ENCODE measurements around the gene KIF26B. TPM values are rescaled to one million over a fixed set of nuclear protein-coding genes. Genes with fewer than 3 reads are reported as not detected.
A peak's percentile ranks its signal among the peaks of the same experiment; 100 is the strongest.

The KIF26B gene
- total RNA-seq, 1 donor from 2014 or later = 4.0 TPM

DNA sequence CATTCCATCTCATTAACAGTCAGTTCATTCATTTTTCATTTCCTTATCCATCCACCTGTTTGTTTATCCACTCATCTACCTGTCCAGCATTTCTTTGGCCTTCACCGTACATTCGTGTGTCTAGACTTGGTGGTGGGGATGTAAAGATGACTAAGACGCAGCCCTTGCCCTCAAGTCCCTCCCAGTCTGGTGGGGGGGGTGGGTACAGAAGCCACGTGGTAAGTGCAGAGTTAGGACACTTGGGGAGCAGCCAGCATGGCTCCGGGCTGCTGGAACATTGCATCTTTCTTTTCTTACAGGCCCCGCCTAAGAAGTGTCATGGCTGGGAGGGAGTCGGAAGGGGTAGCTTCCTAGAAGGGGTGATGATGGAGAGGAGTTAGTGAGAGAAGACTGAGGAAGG lies 17.2 kb downstream of the KIF26B start:
- no peak for DNase-seq

DNA sequence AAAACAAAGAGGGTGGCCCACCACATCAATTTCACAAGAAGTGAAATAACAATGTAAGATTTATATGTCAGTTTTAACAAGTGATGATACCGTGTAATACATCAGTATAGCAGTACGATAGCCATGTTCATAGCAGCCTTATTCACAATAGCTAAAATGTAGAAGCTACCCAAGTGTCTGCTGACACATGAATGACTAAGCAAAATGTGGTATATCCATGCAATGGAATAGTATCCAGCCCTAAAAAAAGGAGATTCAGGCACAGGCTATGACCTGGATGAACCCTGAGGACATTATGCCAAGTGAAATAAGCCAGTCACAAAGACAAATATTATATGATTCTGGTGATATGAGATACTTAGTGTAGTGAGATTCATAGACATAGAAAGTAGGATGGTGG lies 18.0 kb downstream of the KIF26B start:
- no peak for DNase-seq

DNA sequence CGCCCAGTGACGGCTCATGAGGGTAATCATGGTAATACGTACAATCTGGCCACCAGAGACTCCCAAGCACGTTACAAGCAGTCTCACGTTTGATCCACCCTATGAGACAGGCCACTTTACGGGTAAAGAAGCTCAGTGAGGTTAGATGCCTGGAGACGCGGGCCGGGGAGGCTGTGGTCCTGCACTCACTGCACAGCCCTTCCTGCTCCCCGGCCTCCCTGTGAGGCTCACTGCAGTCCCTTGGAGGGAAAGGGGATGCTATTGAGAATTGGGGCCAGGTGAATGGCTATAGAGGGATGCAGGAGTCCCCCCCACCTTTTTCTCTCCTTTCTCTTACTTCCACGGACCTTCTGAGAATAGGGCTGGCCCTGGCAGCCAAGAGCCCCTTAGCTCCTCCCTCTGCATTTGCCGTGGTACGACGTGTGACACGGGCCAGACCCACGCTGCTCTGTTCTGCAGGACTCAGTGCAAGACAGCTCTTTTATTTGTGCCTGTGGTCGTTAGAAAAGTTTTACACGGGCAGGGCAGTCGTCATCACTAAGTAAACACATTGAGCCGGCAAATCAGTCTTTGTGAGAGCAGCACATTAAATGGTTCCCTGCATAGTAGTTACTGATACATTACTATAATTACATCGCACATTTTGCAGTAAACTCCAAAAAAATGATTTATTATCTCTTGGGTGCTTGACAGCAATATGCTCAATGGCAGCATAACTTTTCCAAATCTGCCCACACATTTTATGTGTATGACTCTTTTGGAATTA lies 18.8 kb downstream of the KIF26B start:
- DNase-seq = no peak

DNA sequence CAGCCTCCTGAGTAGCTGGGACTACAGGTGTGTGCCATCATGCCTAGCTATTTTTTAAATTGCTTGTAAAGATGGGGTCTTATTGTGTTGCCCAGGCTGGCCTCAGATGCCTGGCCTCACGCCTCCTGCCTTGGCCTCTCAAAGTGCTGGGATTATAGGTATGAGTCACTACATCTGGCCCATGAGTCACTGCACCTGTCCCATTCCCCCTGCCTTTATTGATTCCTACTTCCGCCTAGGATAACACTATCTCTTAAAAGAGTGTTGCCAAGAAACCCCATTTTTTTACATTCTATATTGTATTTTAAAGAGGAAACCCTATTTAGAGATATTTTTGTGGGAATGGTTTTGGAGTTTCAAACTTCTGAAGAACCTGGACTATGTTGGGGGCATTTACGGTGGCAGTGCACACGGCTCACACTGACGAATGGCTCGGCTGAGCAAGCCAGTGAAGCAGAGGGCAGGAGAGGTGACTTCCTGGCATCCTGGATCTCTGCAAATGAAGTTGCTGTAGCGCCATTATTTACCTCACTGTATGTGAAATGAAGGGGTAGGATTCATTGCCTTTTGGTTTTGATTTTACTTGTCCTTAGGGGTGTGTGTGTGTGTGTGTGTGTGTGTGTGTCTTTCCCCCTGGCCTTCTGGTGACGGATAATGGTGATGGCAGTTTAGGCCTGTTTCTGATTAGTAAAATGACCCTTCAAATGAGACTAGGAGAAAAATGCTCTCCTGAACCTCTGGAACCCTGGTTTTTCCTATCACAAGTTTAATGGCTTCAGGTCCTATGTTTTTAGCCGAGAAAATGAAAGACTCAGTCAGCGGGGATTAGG lies 22.5 kb downstream of the KIF26B start:
- DNase-seq = no peak

DNA sequence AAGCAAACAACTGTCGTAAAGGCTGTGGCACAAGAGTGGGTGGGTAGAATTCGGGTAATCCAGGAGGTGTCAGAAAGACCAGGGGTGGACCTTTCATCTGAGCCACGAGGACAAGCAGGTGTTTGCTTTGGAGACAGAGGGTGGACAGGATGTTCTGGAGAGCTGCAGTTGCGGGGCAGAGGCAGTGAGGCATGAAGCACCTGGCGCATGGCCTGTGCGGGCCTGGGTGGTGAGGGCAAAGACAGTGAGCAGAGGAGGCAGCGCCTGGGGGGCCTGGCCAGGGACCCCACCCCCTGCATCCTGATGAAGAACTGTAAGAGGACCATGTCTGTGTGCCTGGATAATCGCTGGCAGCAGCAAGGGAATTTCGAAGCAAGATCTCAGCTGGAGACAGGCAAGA lies 24.9 kb downstream of the KIF26B start:
- DNase-seq = no peak

GRCh38 chr1:245180496-245181157 lies 25.8 kb downstream of the KIF26B start:
- DNase-seq = peak; percentile 20

DNA sequence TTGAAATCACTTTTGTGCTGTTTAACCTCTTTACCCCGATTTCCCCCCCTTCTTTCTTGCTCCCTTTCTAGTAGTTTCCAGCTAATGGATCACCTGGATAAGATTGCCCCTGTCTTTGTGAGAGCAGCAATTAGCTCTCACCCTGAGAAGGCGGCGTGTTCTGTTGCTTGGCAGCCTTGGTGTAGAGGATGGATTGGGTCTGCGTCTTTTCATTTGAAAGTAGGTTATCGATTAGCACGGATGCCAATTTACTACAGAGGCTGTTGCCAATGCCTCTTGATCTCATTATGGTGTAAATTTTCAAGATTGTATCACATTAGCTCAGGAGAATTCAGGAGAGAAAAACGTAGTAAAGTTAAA lies 26.4 kb downstream of the KIF26B start:
- no peak for DNase-seq

DNA sequence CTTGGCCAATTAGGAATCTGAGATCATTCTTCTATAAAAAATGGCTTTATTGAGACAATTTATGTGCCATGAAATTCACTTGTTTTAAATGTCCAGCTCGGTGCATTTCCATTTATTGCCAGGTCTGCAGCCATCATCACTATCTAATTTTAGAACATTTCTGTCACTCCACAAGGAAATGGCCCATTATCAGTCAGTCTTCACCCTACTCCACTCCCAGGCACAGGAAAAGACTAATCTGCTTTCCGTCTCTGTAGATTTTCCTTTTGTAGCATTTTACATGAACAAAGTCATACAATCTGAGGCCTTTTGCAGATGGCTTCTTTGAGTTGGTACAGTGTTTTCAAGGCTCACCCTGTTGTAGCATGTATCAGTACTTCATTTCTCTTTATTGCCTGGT lies 27.2 kb downstream of the KIF26B start:
- no peak for DNase-seq

- peak; percentile 24 for DNase-seq
These were observed 28.6 kb downstream of the KIF26B start for GRCh38 chr1:245183429-245183828.

GRCh38 chr1:245184779-245185178 lies 30.0 kb downstream of the KIF26B start:
- DNase-seq = no peak

GRCh38 chr1:245188403-245188802 lies 33.6 kb downstream of the KIF26B start:
- peak; percentile 46 for DNase-seq

- no peak for DNase-seq
These were observed 40.6 kb downstream of the KIF26B start for GRCh38 chr1:245195398-245195797.

GRCh38 chr1:245197121-245197520 lies 42.3 kb downstream of the KIF26B start:
- no peak for DNase-seq

DNA sequence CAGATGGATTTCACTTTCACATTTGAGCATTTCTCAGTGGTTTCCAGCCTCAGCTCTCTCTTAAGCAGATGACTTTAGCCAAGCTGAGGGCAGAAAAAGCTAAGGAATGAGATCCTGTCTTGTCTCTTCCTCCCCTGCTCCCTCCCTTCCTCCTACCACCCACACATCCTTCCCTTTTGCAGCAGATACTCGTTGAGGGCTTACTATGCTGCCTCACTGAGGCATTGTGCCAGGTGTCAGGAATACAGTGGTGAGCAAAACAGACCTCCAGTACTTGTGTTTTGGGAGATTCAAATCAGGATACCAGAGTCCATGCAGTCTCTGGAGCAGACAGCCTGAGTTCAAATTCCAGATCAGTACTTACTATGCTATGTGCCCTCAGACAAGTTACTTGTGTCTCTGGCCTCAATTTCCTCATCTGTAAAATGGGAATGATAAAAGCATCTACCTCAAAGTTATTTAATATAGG lies 43.2 kb downstream of the KIF26B start:
- no peak for DNase-seq

DNA sequence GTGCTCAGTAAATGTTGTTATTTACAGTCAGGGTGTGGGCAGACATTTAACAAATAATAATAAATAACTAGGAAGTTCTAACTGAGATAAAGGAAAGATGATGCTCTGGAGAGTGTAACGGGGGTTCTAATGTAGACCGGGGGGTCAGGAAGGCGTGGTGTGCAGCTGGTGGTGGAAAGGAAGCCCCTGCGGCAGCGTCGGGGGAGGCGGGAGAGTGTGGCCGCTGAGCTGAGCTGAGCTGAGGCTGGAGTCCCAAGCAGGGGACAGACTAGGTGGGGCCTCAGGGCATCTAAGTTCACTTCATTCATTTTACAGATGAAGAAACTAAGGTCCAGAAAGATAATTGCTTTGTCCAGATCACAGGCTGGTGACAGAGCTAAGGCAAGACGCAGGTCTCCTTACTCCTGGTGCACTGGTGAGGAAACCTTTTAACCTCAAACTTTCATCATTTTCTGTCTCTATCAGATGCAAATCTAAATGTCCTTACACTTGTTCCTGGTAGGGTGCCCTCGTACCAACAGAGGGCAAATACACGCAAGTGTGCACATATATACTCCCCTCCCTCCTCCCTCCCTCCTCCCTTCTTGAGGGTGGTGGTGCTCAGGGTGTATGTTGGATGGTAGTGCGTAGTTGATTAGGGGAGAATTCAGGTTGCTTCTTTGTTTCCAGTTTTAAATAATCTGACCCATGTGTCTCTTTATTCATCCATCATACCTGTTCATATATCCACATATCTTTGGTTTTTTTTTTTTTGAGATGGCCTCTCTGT lies 44.1 kb downstream of the KIF26B start:
- DNase-seq = no peak

GRCh38 chr1:245200146-245200545 lies 45.4 kb downstream of the KIF26B start:
- DNase-seq = no peak

DNA sequence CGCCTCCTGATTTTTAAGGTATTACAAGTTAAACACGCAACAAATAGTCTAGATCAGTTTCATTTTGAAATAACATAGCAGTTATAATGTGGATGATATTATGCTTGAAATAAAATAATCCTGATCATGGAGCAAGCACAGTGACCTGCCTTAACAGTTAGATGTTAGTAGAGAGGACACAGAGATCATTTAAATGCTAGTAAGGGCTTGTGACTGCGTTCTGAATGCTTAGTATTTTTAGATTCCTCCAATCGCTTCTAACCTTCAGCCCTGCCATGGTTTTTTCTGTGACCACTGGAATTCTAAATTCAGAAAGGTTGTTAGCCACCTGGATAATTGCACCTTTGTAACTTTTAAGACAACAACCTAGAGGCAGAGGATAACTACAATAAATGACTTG lies 46.4 kb downstream of the KIF26B start:
- DNase-seq = no peak

GRCh38 chr1:245201827-245202226 lies 47.0 kb downstream of the KIF26B start:
- no peak for DNase-seq

GRCh38 chr1:245205396-245205795 lies 50.6 kb downstream of the KIF26B start:
- no peak for DNase-seq

- DNase-seq = no peak
These were observed 51.1 kb downstream of the KIF26B start for GRCh38 chr1:245205864-245206263.

- no peak for DNase-seq
These were observed 52.4 kb downstream of the KIF26B start for GRCh38 chr1:245207056-245207638.

GRCh38 chr1:245207801-245208200 lies 53.0 kb downstream of the KIF26B start:
- DNase-seq = no peak

Measured in tongue (tissue), 2 donors.